DOHH2 (cell line): ENCODE data around the gene FLII.

Source experiments
- H3F3A ChIP-seq: fragments of 200-600 bp; sonication (generic), shearing (Covaris generic); 2 replicates; pipeline ENCODE4 v1.6.0; 2016; ENCODE audit warnings: antibody characterized with exemption, mild to moderate bottlenecking; ENCODE audit not compliant: control insufficient read depth, insufficient read depth
- H3K27ac ChIP-seq: fragments of 200-600 bp; sonication (generic); 2 replicates; pipeline ENCODE4 v1.5.1; 2014; ENCODE audit warnings: low read depth, mild to moderate bottlenecking, low read length, moderate library complexity
- H3K27me3 ChIP-seq: fragments of 200-600 bp; sonication (generic); 2 replicates; pipeline ENCODE4 v1.6.1; 2014; ENCODE audit warnings: mild to moderate bottlenecking, low read length, mixed read lengths; ENCODE audit not compliant: control insufficient read depth
- H3K36me3 ChIP-seq: fragments of 200-600 bp; sonication (generic); 2 replicates; pipeline ENCODE4 v1.6.1; 2014; ENCODE audit warnings: mild to moderate bottlenecking, low read length, moderate library complexity, mixed read lengths; ENCODE audit not compliant: control insufficient read depth
- H3K4me1 ChIP-seq: fragments of 200-600 bp; sonication (generic); 2 replicates; pipeline ENCODE4 v1.6.1; 2014; ENCODE audit warnings: mild to moderate bottlenecking, low read length, mixed read lengths; ENCODE audit not compliant: control insufficient read depth
- H3K4me2 ChIP-seq: fragments of 200-600 bp; sonication (generic); 2 replicates; pipeline ENCODE4 v1.6.0; 2014; ENCODE audit warnings: mild to moderate bottlenecking, low read length, moderate library complexity
- H3K4me3 ChIP-seq: fragments of 200-600 bp; sonication (generic); 2 replicates; pipeline ENCODE4 v1.5.1; 2014; ENCODE audit warnings: mild to moderate bottlenecking, low read length, mixed read lengths
- H3K79me2 ChIP-seq: fragments of 200-600 bp; sonication (generic); 2 replicates; pipeline ENCODE4 v1.6.1; 2014; ENCODE audit warnings: mild to moderate bottlenecking, low read length, mixed read lengths; ENCODE audit not compliant: control insufficient read depth
- H3K9me2 ChIP-seq: fragments of 200-600 bp; sonication (generic); replicated peaks from 2 replicates; pipeline ENCODE4 v1.6.1; 2014; ENCODE audit warnings: mild to moderate bottlenecking, low read length, mixed read lengths; ENCODE audit not compliant: control insufficient read depth
- H3K9me3 ChIP-seq: fragments of 200-600 bp; sonication (generic); 2 replicates; pipeline ENCODE4 v1.6.1; 2014; ENCODE audit warnings: antibody characterized with exemption, low read length, mixed read lengths; ENCODE audit not compliant: control insufficient read depth, insufficient read depth
- H4K20me1 ChIP-seq: fragments of 200-600 bp; sonication (generic); 2 replicates; pipeline ENCODE4 v1.6.0; 2014; ENCODE audit warnings: low read depth, mild to moderate bottlenecking, antibody characterized with exemption, low read length, moderate library complexity; ENCODE audit not compliant: control insufficient read depth, insufficient read depth
- EZH2phosphoT487 ChIP-seq: fragments of 200-600 bp; sonication (generic); IDR thresholded peaks from 2 replicates; pipeline ENCODE4 v1.6.1; 2017; ENCODE audit warnings: borderline replicate concordance, mild to moderate bottlenecking, antibody characterized with exemption, low read length, moderate library complexity, mixed read lengths
- TF ChIP-seq, protein P1 (sequence below): fragments of 200-600 bp; sonication (generic); IDR thresholded peaks from one replicate; pipeline ENCODE4 v1.5.1; 2014; ENCODE audit warnings: antibody characterized with exemption, mild to moderate bottlenecking, low read depth, low read length; ENCODE audit not compliant: poor library complexity, severe bottlenecking

FLII gene

DNA sequence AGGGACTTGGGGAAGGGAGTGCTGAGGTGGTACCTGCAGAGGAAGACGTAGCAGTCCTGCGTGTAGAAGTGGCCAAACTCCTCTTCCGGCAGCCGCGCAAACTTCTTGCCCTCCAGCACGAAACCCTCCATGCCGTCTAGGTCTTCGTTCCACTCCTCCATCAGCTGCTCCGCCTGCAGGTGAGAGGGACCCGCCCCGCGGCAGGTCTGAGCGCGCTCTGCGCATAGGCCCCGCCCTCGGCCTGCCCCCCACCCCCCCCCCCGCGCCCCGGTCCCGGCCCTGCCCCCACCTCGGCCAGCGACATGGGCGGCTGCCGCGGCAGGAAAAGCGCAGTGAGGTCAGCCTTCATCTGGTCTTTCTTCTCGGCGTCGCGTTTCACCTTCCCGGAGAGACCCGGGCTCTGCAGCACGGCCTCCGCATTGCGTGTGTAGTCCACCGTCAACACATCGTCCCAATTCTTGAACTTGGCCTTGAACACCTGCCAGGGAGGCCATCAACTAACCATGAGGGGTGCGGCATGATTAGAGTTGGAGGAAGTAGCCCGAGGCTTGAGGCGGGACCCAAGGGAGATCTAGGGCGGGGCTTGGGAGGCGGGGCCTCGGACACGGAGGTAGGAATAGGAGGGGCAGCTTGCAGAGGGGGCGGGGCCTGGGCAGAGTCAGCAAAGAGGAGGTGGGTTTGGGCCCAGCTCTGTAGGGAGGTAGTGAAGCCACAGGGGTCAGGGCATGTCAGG is 11.5 kb downstream of the FLII start:
- no peak overlapping the region for H3K4me3 ChIP-seq
- H3K36me3 ChIP-seq: peaks cover 54% of the 10 kb centered on the region
- H3K4me2 ChIP-seq: no peak overlapping the region
- H3K9me3 ChIP-seq: no peaks in the 10 kb centered on the region
- no peak for TF ChIP-seq EZH2phosphoT487
- TF ChIP-seq, protein P1, sequence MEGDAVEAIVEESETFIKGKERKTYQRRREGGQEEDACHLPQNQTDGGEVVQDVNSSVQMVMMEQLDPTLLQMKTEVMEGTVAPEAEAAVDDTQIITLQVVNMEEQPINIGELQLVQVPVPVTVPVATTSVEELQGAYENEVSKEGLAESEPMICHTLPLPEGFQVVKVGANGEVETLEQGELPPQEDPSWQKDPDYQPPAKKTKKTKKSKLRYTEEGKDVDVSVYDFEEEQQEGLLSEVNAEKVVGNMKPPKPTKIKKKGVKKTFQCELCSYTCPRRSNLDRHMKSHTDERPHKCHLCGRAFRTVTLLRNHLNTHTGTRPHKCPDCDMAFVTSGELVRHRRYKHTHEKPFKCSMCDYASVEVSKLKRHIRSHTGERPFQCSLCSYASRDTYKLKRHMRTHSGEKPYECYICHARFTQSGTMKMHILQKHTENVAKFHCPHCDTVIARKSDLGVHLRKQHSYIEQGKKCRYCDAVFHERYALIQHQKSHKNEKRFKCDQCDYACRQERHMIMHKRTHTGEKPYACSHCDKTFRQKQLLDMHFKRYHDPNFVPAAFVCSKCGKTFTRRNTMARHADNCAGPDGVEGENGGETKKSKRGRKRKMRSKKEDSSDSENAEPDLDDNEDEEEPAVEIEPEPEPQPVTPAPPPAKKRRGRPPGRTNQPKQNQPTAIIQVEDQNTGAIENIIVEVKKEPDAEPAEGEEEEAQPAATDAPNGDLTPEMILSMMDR: no peak
- H3F3A ChIP-seq: peaks cover 5% of the 10 kb centered on the region; the same call in 1 of the 2 replicates
- no peak overlapping the region for H3K27ac ChIP-seq
- no peaks in the 10 kb centered on the region for H3K9me2 ChIP-seq
- no peaks in the 10 kb centered on the region for H3K79me2 ChIP-seq
- H3K4me1 ChIP-seq: peaks cover 3% of the 10 kb centered on the region; the same call in 1 of the 2 replicates
- H4K20me1 ChIP-seq: no peaks in the 10 kb centered on the region
- no peaks in the 10 kb centered on the region for H3K27me3 ChIP-seq

- Histone ChIP-seq H3F3A (peaks cover 5% of the 10 kb centered on the region; the same call in 1 of the 2 replicates), H3K27me3 (no peaks in the 10 kb centered on the region), H3K9me2 (no peaks in the 10 kb centered on the region), H3K4me2 (no peak overlapping the region), H3K4me3 (no peak overlapping the region), H4K20me1 (no peaks in the 10 kb centered on the region), H3K4me1 (peaks cover 3% of the 10 kb centered on the region; the same call in 1 of the 2 replicates), H3K79me2 (no peaks in the 10 kb centered on the region), H3K9me3 (no peaks in the 10 kb centered on the region), H3K36me3 (peaks cover 46% of the 10 kb centered on the region), H3K27ac (no peak overlapping the region)
- TF ChIP-seq, protein P1: no peak
- no peak for TF ChIP-seq EZH2phosphoT487
Observed at GRCh38 chr17:18246109-18246725, 12.3 kb downstream of the FLII start.

DNA sequence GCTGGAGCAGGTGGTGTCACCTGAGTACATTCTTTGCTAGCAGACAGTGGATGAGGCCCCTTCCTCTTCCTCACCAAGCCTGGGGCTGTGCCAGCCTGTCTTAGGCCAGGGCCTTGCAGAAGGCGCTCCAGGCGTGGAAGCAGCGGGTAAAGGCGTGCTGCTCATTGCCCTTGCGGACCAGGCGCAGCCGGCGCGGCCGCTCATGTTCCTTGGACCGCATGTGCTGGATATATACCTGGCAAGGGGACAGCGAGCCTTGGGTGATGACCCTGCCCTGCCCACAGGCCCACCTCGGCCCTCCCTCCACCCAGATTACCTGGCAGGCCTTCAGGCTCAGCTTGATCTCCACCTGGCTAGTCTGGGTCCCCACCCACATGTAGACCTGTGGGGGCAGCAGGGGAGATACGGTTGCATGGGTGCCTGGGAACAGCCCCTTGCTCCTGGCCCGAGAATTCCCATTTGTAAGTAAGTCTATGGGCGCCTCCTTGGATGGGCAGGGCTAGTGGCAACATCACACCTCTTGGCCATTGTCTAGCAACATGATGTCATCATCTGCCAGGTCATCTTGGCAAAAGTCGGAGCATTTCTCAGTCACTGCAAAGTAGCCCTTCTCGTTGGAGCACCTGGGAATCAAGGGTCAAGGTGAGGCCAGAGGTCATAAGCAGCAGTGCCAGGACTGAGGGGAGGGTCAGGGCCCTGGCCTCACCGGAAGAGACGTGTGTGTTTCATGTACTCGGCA is 13.3 kb downstream of the FLII start:
- Histone ChIP-seq H3K27ac (no peak overlapping the region), H3K4me2 (no peak overlapping the region), H3K36me3 (peaks cover 43% of the 10 kb centered on the region), H3K27me3 (no peaks in the 10 kb centered on the region), H3K4me3 (no peak overlapping the region), H3K9me2 (no peaks in the 10 kb centered on the region), H3F3A (peaks cover 5% of the 10 kb centered on the region; the same call in 1 of the 2 replicates), H4K20me1 (no peaks in the 10 kb centered on the region), H3K79me2 (no peaks in the 10 kb centered on the region), H3K4me1 (peaks cover 3% of the 10 kb centered on the region; the same call in 1 of the 2 replicates), H3K9me3 (no peaks in the 10 kb centered on the region)
- TF ChIP-seq, protein P1: no peak
- TF ChIP-seq EZH2phosphoT487: no peak
